ENCODE measurements around the gene EHHADH.

The EHHADH gene

DNA sequence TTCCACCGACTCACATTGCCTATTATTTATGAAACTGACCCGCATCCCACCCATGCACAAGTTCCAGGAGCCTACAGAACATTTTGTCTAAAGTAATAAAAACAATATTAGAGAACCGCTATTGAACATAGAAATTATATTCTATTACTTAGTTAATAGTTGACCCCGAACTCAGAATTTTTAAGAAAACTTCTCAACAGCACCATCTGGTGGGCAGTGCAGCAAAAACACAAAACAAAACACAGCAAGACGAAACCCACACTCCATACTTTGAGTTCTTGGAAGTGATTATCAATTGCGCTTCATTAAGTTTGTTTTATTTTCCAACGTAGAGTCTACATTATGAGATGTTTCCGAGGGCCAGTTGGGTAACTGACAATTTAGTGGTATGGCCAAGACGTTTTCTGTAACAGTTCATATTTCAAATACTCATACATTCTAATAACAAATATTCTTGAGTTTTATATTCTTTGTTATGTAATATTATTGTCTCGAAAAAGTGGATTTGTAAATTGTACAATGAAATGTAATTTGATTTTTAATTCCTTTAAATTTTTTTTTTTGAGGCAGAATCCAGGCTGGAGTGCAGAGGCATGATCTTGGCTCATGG lies 77.0 kb downstream of the EHHADH start:
- no peak for DNase-seq (ENCODE audit: low spot score in 2 of 2)
- no peaks in the 10 kb centered on the region for H3K36me3 Mint-ChIP-seq
- H3K27ac Mint-ChIP-seq: no peak overlapping the region
- no peaks in the 10 kb centered on the region for H3K4me1 Mint-ChIP-seq
- H3K4me3 Mint-ChIP-seq: no peak overlapping the region
- no peaks in the 10 kb centered on the region for H3K9me3 Mint-ChIP-seq
- ATAC-seq: no peak

DNA sequence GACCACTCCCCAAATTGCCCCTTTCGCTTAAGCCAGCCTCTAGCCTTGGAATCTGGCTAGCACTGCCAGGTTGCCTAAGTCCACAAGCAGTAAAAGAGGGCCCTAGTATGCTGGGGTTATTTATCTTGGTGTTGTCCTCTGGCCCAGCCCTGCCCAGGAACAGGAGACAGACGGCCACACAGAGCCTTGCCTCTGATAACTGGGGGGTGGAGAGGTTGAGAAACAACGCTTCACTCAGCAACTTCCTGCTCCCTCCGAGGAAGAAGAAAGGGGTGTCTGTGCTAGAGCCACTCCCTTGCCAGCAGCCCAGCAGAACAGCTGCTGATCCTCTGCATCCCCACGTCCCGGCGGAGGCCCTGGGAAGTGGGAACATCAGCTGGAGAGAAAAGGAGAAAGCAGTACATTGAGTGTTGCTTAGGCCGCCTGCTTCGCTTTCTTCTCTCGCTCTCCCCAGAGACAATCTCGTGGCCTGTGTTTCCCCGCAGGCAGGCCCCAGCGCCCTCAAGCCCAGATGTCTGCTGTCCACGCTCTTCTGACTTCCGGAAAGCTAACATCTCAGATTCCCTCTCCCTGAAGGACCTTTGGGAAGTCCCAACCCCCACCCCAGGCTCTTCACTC lies 78.4 kb downstream of the EHHADH start:
- Mint-ChIP-seq H3K36me3 (no peaks in the 10 kb centered on the region), H3K9me3 (no peaks in the 10 kb centered on the region), H3K4me1 (no peaks in the 10 kb centered on the region), H3K27ac (no peak overlapping the region), H3K4me3 (no peak overlapping the region)
- DNase-seq (ENCODE audit: low spot score in 2 of 2) (no peak), ATAC-seq (no peak)

DNA sequence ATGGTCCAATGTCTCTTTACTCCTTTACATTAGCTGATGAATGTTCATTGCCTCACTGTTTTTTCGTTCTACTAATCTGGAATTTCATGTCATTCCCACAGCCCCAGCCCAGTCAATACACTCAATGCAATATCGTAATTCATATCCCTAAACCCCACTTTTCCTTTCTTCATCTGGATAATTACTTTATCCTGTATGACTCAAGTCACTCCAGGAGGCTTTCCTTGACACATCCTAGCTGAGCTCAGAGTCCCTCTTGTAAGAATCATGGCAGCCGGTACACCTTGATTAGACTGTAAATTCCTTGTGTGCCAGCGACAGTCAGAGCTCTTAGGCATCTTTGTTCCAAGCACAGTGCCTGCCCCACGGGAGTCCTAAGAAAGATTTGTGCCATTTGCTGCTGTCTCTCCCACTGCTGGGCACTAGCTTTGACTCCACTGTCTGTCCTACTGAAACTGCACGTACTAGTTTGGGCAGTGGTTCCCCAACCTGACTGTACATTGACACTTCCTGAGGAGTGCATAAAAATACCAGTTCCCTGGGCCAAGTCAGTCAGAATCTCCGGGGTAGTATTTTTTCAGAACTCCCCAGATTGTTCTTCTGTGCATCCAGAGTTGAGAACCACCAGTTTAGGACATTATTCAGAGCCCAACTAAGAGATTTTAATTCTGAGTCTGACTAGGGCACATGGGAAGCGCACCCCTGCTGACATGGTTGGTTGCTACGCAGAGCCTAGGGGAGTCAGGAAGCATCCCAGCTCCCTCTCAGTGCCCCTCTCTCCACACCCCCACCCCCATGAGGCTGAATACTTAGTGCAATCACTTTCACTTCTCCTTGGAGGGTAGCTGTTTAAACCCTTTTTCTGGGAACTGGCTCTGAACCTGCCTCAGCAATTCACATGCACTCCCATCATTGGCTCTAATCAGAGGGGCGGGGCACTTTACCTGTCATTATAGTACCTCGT lies 81.5 kb downstream of the EHHADH start:
- Mint-ChIP-seq H3K4me1 (no peaks in the 10 kb centered on the region), H3K27ac (no peak overlapping the region), H3K36me3 (no peaks in the 10 kb centered on the region), H3K9me3 (no peaks in the 10 kb centered on the region), H3K4me3 (no peak overlapping the region)
- ATAC-seq (peak; percentile 8), DNase-seq (ENCODE audit: low spot score in 2 of 2) (no peak)

DNA sequence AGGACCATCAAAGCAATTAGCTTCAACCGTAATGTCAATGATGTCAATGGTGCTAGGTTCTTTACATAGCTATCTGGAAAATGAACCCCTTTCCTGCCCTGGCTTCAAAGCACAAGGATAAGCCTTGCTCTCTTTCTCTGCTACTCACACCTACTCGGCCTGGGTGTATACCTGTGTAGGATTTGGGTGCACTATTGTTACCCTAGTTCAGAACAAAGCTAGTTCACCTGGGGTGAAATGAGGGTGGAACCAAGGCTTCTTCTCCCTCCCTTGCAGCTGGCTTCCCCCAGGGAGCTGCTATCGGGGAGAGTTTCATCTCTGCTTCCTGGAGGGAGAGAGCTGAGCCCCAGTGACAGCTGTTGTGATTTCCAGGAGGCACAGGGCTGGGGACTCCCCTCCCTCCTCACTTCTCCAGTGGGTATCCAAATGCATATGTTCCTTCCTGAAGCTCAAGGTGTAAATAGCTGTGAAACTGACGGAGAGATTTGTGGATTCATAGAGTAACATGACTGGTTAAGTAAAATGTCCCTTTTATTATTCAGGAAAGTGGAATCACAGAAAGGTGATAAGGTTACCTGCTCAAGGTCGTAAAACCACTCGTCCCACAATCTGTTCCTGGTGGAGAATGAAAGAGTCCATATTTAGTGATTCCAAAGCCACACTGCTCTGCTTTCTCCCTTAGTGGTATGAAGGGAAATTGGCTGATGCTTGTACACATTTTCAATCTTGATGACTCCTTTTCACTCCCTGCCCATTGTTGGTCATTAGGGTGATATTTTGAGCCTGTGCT lies 89.2 kb downstream of the EHHADH start:
- no peak overlapping the region for H3K27ac Mint-ChIP-seq
- H3K4me3 Mint-ChIP-seq: no peak overlapping the region
- H3K36me3 Mint-ChIP-seq: no peaks in the 10 kb centered on the region
- no peaks in the 10 kb centered on the region for H3K4me1 Mint-ChIP-seq
- peak; percentile 11 for ATAC-seq
- DNase-seq (ENCODE audit: low spot score in 2 of 2): no peak
- no peaks in the 10 kb centered on the region for H3K9me3 Mint-ChIP-seq

DNA sequence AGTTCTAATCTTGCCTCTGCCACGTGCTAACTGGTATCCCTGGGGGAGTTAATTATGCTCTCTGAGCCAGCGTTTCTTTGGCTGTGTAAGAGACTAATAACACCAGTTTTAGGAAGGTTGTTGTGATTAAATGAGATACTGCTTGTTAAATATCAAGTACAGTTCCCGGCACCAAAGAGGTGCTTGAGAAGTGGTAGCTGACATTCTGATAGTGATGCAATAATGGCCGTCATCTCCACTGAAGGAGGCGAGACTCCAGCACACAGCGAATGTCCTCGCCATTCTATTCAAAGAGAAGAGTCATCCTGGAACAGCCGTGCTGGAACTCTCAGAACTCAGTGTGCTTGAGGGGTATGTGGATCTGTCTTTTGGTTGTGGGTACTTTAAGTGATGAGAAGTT lies 91.2 kb downstream of the EHHADH start:
- no peak for ATAC-seq
- H3K4me3 Mint-ChIP-seq: no peak overlapping the region
- no peak overlapping the region for H3K27ac Mint-ChIP-seq
- DNase-seq (ENCODE audit: low spot score in 2 of 2): no peak
- no peaks in the 10 kb centered on the region for H3K9me3 Mint-ChIP-seq
- no peaks in the 10 kb centered on the region for H3K36me3 Mint-ChIP-seq
- H3K4me1 Mint-ChIP-seq: no peaks in the 10 kb centered on the region

DNA sequence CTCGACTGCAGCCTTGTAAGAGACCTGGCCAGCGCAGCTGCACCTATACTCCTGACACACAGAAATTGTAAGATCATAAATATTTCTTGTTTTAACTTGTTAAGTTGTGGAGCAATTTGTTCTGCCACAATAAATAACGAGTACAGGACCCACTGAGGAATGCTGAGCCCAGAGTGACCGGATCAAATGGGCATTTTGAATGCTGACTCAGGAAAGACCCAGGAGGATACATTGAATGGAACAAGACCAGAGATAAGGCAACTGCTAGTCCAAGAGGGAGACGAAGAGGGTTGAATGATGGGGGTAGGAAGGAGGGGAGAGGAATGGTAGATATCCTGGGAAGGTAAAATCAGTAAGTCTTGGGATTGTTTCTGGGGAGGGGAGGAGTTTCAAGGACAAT lies 92.1 kb downstream of the EHHADH start:
- DNase-seq (ENCODE audit: low spot score in 2 of 2) (no peak), ATAC-seq (no peak)
- no peak overlapping the region for H3K27ac Mint-ChIP-seq
- H3K4me3 Mint-ChIP-seq: no peak overlapping the region
- no peaks in the 10 kb centered on the region for H3K9me3 Mint-ChIP-seq
- no peaks in the 10 kb centered on the region for H3K4me1 Mint-ChIP-seq
- H3K36me3 Mint-ChIP-seq: no peaks in the 10 kb centered on the region

DNA sequence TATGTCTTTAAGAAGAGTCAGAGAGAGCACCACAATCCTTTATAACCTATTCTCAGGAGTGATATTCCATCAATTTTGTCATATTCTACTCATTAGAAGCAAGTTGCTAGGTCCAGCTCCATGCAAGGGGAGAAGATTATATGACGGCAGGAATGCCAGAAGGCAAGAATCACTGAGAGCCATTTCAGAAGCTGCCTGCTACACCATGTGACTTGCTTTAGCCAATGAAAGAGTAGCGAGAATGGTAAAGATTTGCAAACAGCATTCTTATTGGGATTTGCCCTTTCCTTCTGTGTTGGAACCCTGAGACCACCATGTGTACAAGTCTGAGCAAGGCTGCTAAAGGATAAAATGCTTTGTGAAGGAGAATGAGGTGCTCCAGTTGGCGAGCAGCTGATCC lies 96.5 kb downstream of the EHHADH start:
- Mint-ChIP-seq H3K4me3 (no peak overlapping the region), H3K4me1 (no peaks in the 10 kb centered on the region), H3K36me3 (no peaks in the 10 kb centered on the region), H3K9me3 (no peaks in the 10 kb centered on the region), H3K27ac (no peak overlapping the region)
- ATAC-seq (no peak), DNase-seq (ENCODE audit: low spot score in 2 of 2) (no peak)

DNA sequence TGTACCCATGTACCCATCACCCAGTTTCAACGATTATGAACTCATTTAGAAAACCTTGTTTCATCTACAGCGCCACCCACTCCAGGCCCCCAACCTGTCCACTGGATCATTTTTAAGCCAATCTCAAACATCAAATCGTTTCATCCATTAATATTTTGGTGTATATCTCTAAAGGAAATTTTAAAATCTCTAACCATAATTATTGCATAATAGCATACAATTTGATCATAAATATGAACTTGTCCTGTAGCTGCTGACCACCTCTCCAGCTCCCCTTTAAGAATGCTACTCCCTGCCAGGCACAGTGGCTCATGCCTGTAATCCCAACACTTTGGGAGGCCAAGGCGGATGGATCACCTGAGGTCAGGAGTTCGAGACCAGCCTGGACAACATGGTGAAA lies 98.2 kb downstream of the EHHADH start:
- DNase-seq (ENCODE audit: low spot score in 2 of 2) (no peak), ATAC-seq (no peak)
- H3K9me3 Mint-ChIP-seq: no peaks in the 10 kb centered on the region
- H3K4me3 Mint-ChIP-seq: no peak overlapping the region
- H3K27ac Mint-ChIP-seq: no peak overlapping the region
- no peaks in the 10 kb centered on the region for H3K36me3 Mint-ChIP-seq
- H3K4me1 Mint-ChIP-seq: no peaks in the 10 kb centered on the region

DNA sequence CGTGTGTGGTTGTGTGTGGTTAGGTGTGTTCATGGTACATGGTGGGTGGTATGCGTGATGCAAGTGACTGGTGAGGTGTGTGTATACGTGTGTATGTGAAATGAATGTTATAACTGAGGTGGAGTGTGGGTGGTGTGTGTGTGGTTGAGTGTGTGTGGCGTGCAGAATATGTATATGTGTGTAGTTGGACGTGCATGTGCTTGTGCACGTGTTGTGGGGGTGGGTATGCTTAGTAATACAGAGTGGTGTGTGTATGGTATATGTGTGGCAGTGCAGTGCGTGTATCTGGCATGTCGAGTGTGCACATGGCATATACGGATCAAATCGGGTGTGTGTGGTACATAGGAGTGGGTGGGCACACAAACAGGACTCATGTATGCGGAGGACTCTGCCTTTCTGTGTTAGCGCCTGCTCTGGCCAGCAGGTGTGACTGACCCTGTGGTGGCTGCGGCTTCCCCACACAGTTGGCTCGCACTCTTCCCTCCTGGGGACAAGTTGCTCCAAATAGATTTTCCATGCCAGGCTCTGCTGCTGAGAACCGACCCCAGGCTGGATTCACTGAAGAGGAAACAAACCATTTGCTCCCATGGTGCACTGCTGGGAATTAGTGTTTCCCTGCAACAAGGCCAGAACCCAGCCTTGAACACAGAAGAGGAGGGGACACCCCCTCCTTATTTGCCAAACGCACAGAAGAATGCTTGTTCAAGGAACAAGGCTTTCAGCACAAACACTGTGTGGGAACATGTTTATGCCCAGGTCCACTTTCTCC lies 99.8 kb downstream of the EHHADH start:
- DNase-seq (ENCODE audit: low spot score in 2 of 2) (no peak), ATAC-seq (no peak)
- Mint-ChIP-seq H3K4me3 (no peak overlapping the region), H3K4me1 (no peaks in the 10 kb centered on the region), H3K9me3 (no peaks in the 10 kb centered on the region), H3K36me3 (no peaks in the 10 kb centered on the region), H3K27ac (no peak overlapping the region)

DNA sequence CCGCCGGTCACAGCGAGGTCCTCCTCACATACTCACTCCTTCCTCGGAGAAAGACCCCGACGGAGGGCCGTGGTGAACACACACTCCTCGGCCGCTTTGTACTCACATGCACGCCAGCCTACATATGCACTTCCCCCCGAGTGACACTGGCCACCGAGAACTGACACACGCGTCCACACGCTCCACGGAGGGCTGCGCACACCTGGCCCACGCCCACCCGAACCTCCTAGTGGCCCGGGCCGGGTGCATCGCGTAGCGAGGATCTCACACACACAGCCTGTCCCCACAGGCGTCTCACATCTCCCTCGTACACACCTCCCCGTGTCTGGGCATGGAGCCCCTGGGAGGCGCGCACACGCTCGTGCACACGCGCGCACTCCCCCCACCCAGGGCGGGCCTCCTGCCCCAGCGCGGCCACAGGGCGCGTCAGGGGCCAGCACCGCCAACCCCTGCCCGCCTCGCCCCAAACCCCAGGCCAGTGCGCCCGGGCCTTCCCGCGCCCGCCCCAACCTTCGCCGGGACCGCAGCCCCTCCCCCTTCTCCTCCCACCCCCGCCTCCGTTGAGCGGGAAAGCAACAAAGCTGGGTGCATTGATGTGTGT lies 100.6 kb downstream of the EHHADH start:
- Mint-ChIP-seq H3K4me1 (no peaks in the 10 kb centered on the region), H3K36me3 (no peaks in the 10 kb centered on the region), H3K27ac (no peak overlapping the region), H3K9me3 (no peaks in the 10 kb centered on the region), H3K4me3 (no peak overlapping the region)
- ATAC-seq (peak; percentile 17), DNase-seq (ENCODE audit: low spot score in 2 of 2) (no peak)

DNA sequence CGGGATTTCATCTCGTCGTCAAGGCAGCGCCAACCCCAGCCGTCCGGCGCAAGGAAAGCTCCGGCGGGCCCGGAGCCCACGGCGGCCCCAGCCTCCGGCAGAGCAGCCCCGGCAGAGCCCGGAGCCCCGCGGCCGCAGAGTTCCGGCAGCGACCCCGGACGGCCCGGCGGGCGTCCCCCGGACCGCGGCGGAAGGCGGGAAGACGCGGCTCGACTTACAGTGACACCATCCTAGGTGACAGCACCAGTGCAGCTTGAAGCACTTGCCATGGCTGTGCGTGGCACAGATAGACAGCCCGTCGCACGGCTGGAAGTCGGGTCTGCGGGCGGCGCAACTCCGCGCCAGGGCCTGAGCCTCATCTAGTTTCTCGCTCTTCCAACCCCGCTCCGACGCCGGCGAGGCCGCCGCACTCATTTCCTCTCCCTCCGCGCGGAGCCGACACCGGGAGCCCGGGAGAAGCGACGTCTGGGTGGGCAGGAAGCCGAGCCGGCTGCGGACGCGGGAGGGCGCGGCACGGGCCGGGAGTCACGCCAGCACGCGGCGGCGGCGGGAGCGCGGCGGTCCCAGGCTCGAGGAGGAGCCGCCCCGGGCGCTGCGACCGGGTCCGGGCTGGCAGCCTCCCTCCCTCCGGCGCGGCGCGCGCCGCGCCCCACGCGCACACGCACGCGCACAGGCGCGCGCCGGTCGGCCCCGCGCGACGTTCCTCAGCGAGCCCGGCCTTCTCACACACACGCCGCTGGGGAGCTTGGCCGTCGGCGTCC lies 101.3 kb downstream of the EHHADH start, which contains the start of gene C3orf70:
Gene C3orf70 (minus strand): TSS at position 651 of the 761 bp plus-strand sequence. CDS start 237 bp downstream, at position 414.
- Mint-ChIP-seq H3K4me1 (no peaks in the 10 kb centered on the region), H3K27ac (no peak within 1 kb of the TSS), H3K9me3 (no peaks in the 10 kb centered on the region), H3K4me3 (no peak within 1 kb of the TSS), H3K36me3 (no peaks in the 10 kb centered on the region)
- DNase-seq (ENCODE audit: low spot score in 2 of 2): peak; percentile 9 to 56
- peak; percentile 68 for ATAC-seq

DNA sequence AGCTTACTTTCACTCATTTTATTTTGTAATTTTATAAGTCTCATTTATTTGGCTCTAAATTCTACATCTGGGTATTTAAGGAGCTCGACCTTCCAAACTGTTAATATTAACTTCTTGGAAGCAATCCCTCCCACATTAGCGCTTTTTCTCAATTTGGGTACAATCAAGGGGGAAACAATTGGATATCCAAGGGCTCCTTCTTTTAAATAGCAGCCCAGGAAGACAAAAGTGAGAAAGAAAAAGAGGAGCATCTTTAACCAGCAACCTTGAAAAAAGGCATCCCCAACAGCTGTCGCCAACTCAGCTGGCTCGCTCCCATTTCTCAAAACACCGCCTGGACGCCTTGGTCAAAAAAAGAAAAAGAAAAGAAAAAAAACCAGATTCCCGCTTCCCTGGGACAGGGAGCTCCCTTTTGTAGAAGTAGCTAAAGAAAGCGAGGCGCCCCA lies 101.9 kb downstream of the EHHADH start:
- no peaks in the 10 kb centered on the region for H3K4me1 Mint-ChIP-seq

DNA sequence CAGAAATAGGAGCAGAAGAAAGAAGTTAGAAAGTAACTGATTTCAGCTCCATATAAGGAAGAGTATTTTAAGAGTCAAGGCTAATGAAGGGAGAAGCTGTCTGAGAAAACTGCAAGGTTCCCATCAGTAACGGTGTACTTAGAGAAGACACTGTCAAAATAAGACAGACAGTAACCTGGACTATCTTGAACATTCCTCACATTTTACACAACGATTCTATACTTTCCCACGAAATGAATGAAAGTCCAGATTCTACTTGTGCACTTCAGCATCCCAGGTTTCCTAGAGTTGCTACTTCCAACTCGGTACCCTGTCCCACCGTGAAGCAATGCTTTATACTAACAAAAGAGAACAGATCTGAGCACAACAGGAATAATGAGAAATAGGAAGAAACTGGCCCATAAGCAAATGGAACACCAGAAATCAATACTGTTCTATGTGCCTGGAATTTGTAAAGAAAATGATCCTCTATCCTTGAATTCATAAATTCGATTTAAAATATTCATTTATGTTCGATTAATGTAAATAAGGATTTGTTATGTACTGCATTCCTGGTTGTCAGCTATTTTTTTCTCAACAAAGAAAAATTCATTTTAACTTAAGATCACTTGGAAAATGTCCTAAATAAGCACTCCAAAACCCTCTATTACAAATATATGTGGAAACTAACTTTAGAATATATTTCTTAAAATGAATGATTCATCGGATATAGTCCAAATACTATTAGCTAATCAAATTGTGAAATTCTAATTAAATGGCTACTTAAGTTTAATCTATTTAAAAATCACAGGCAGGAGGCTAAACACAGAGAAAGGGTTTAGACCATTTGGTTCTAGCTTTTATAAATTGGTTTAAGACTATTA lies 102.5 kb downstream of the EHHADH start:
- no peaks in the 10 kb centered on the region for H3K4me1 Mint-ChIP-seq
- H3K9me3 Mint-ChIP-seq: no peaks in the 10 kb centered on the region
- no peak overlapping the region for H3K27ac Mint-ChIP-seq
- no peak for DNase-seq (ENCODE audit: low spot score in 2 of 2)
- ATAC-seq: no peak
- no peaks in the 10 kb centered on the region for H3K36me3 Mint-ChIP-seq
- no peak overlapping the region for H3K4me3 Mint-ChIP-seq

More for the DNA sequence above, 101.9 kb downstream of the EHHADH start:
- Mint-ChIP-seq H3K27ac (no peak overlapping the region), H3K9me3 (no peaks in the 10 kb centered on the region), H3K4me3 (no peak overlapping the region), H3K36me3 (no peaks in the 10 kb centered on the region)
- no peak for ATAC-seq
- no peak for DNase-seq (ENCODE audit: low spot score in 2 of 2)
